ENCODE results near the gene KIAA0408. TPM values are rescaled to one million over a fixed set of nuclear protein-coding genes. Genes with fewer than 3 reads are reported as not detected.

Gene KIAA0408
- total RNA-seq, 2 experiments from 2014 or later = 1.0 to 1.3 TPM

DNA sequence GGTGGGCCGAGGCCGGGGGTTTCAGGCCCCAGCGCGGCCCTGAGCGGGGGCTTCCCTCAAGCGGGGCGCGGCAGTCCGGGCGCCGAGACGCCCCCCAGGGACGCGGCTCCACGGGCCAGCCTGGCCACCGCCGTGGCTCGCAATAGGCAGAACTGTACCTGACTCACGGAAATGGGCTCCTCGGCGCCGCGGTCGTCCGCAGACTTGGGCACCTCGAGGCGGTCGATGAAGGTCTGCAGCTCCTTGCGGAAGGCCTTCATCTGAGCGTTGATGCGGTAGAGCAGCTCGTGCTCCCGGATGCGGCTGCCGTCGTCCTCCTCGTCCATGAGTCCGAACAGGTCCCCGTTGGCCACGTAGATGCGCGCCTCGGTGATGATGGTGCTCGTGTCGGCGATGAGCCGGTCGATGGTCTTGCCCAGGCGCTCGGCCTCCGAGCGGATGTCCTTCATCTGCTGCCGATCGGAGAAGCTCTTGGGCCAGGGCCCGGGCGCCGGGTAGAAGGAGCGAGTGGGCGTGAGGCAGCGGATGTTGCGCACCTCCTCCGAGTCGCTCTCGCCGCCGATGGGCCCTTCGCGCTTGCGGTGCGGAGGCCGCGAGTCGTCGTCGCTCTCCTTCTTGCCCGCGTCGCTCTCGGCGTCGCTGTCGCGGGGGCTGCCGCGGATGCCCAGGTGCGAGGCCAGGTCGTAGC lies 16.1 kb upstream of the KIAA0408 start:
- Mint-ChIP-seq H3K9me3 (no peaks in the 10 kb centered on the region), H3K4me3 (no peak overlapping the region), H3K4me1 (ENCODE audit: low read depth) (no peaks in the 10 kb centered on the region), H3K27ac (no peak overlapping the region), H3K36me3 (ENCODE audit: low read depth) (no peaks in the 10 kb centered on the region), H3K27me3 (peaks cover 17% of the 10 kb centered on the region)
- ChIA-PET CTCF (no interaction called here), POLR2A (interaction anchor here (1.0 kb wide), 1 partner anchor 41 kb away, joined by 4 read pairs; no protein-coding TSS in a partner anchor)
- TF ChIP-seq CTCF (IDR thresholded peaks at IDR 0.05) = no peak
- H3K27me3 ChIP-seq (ENCODE audit: control insufficient read depth in 1 of 2, insufficient read depth in 2 of 2, low read length in 2 of 2) = no peaks in the 10 kb centered on the region
- ATAC-seq (ENCODE audit: poor library complexity) (no peak), DNase-seq (peak in 2 of 14 experiments; percentile 0 to 12)
- H3K4me1 ChIP-seq (ENCODE audit: insufficient read depth, low read length) = no peaks in the 10 kb centered on the region
- intact Hi-C loops (cut with DNase I, micrococcal nuclease) = no loop called here
- peaks cover 7% of the 10 kb centered on the region for H3K36me3 ChIP-seq (ENCODE audit: insufficient read depth, low read length)
- no peak overlapping the region for H3K27ac ChIP-seq (ENCODE audit: low read depth in 1 of 2, low read length in 2 of 2)
- H3K4me3 ChIP-seq (ENCODE audit: low read length) = no peak overlapping the region
- peaks cover 0 to 10% of the 10 kb centered on the region in 2 experiments for H3K9me3 ChIP-seq (ENCODE audit: control insufficient read depth in 1 of 2, insufficient read depth in 1 of 2, low read length in 2 of 2)

- no peaks in the 10 kb centered on the region for H3K27me3 ChIP-seq (ENCODE audit: control insufficient read depth in 1 of 2, insufficient read depth in 2 of 2, low read length in 2 of 2)
- Mint-ChIP-seq H3K9me3 (no peaks in the 10 kb centered on the region), H3K36me3 (ENCODE audit: low read depth) (no peaks in the 10 kb centered on the region), H3K4me1 (ENCODE audit: low read depth) (no peaks in the 10 kb centered on the region), H3K27ac (no peak overlapping the region), H3K27me3 (peaks cover 11% of the 10 kb centered on the region), H3K4me3 (no peak overlapping the region)
- H3K9me3 ChIP-seq (ENCODE audit: control insufficient read depth in 1 of 2, insufficient read depth in 1 of 2, low read length in 2 of 2) = peaks cover 0 to 10% of the 10 kb centered on the region in 2 experiments
- DNase-seq (no peak), ATAC-seq (ENCODE audit: poor library complexity) (no peak)
- H3K4me1 ChIP-seq (ENCODE audit: insufficient read depth, low read length) = no peaks in the 10 kb centered on the region
- POLR2A ChIA-PET = no interaction called here
- TF ChIP-seq CTCF (IDR thresholded peaks at IDR 0.05) = no peak
- CTCF ChIA-PET = interaction anchor here (1.0 kb wide), 1 partner anchor 46 kb away, joined by 3 read pairs; no protein-coding TSS in a partner anchor
- no peak overlapping the region for H3K4me3 ChIP-seq (ENCODE audit: low read length)
- H3K36me3 ChIP-seq (ENCODE audit: insufficient read depth, low read length) = peaks cover 7% of the 10 kb centered on the region
- H3K27ac ChIP-seq (ENCODE audit: low read depth in 1 of 2, low read length in 2 of 2) = no peak overlapping the region
- intact Hi-C loops (cut with DNase I, micrococcal nuclease) = no loop called here
These were observed 12.4 kb upstream of the KIAA0408 start for GRCh38 chr6:127471379-127472255.

GRCh38 chr6:127468936-127469335 lies 9.7 kb upstream of the KIAA0408 start:
- Histone ChIP-seq H3K27ac (ENCODE audit: low read depth in 1 of 2, low read length in 2 of 2) (no peak overlapping the region), H3K4me1 (ENCODE audit: insufficient read depth, low read length) (no peaks in the 10 kb centered on the region), H3K4me3 (ENCODE audit: low read length) (no peak overlapping the region), H3K27me3 (ENCODE audit: control insufficient read depth in 1 of 2, insufficient read depth in 2 of 2, low read length in 2 of 2) (no peaks in the 10 kb centered on the region), H3K36me3 (ENCODE audit: insufficient read depth, low read length) (peaks cover 4% of the 10 kb centered on the region), H3K9me3 (ENCODE audit: control insufficient read depth in 1 of 2, insufficient read depth in 1 of 2, low read length in 2 of 2) (no peaks in the 10 kb centered on the region)
- H3K36me3 Mint-ChIP-seq (ENCODE audit: low read depth) = no peaks in the 10 kb centered on the region
- intact Hi-C loops (cut with DNase I, micrococcal nuclease) = loop anchor here in 1 of 2 experiments (10.0 kb wide), 1 partner anchor 1256 kb away; no protein-coding TSS in a partner anchor
- ChIA-PET POLR2A (no interaction called here), CTCF (interaction anchor here (0.5 to 1.2 kb wide), 3 partner anchors 47 to 856 kb away, joined by 3 to 4 read pairs (median 3); no protein-coding TSS in a partner anchor)
- TF ChIP-seq CTCF (IDR thresholded peaks at IDR 0.05) = no peak
- no peak overlapping the region for H3K4me3 Mint-ChIP-seq
- no peak for ATAC-seq (ENCODE audit: poor library complexity)
- H3K9me3 Mint-ChIP-seq = no peaks in the 10 kb centered on the region
- no peaks in the 10 kb centered on the region for H3K4me1 Mint-ChIP-seq (ENCODE audit: low read depth)
- no peak for DNase-seq
- no peaks in the 10 kb centered on the region for H3K27me3 Mint-ChIP-seq
- no peak overlapping the region for H3K27ac Mint-ChIP-seq

Measured in CD4-positive, alpha-beta T cell (primary cell).